Measurements from ENCODE around the gene F7. TPM values are rescaled to one million over a fixed set of nuclear protein-coding genes. Genes with fewer than 3 reads are reported as not detected.

Gene F7
- total RNA-seq, 1 donor from 2014 or later, result not detected

DNA sequence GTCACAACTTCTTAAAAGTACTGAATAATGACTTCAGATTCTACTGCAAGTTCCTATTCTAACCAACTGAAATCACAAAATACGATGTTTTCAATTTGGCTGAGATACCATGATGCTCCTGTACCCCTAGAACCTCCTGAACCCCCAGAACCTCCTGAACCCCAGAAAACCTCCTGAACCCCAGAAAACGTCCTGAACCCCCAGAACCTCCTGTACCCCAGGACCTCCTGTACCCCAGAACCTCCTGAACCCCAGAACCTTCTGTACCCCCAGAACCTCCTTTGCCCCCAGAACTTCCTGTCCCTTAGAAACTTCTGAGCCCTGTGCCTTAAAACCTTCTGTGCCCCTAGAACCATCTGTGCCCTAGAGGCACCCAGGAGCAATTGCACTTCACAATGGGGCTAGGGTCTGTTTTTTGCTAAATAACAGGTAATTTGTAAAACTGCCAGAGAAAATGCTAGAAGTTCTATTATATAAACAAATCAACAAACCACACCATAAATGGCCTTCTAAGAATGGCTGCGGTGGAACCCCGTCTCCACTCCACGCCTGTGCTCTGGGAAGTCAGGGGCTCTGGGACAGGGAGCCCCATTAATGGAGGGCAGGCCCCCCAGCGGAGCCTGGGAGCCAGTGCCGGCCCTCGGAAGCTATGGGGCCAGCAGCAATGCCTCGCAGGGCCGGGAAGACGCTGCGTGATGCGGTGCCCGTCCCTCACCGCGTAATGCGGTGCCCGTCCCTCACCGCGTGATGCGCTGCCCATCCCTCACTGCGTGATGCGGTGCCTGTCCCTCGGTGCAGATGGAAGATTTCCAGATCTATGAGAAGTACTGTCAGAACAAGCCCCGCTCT lies 21.3 kb upstream of the F7 start:
- Mint-ChIP-seq H3K27ac (ENCODE audit: unreplicated experiment) (no peak overlapping the region), H3K27me3 (ENCODE audit: unreplicated experiment) (peaks cover 12% of the 10 kb centered on the region), H3K4me3 (ENCODE audit: unreplicated experiment) (no peak overlapping the region), H3K4me1 (ENCODE audit: low read depth, unreplicated experiment) (peaks cover 16% of the 10 kb centered on the region), H3K9me3 (ENCODE audit: unreplicated experiment) (peaks cover 4% of the 10 kb centered on the region), H3K36me3 (ENCODE audit: unreplicated experiment) (peaks cover 4% of the 10 kb centered on the region)
- TF ChIP-seq, protein P1, sequence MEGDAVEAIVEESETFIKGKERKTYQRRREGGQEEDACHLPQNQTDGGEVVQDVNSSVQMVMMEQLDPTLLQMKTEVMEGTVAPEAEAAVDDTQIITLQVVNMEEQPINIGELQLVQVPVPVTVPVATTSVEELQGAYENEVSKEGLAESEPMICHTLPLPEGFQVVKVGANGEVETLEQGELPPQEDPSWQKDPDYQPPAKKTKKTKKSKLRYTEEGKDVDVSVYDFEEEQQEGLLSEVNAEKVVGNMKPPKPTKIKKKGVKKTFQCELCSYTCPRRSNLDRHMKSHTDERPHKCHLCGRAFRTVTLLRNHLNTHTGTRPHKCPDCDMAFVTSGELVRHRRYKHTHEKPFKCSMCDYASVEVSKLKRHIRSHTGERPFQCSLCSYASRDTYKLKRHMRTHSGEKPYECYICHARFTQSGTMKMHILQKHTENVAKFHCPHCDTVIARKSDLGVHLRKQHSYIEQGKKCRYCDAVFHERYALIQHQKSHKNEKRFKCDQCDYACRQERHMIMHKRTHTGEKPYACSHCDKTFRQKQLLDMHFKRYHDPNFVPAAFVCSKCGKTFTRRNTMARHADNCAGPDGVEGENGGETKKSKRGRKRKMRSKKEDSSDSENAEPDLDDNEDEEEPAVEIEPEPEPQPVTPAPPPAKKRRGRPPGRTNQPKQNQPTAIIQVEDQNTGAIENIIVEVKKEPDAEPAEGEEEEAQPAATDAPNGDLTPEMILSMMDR (IDR thresholded peaks at IDR 0.05; ENCODE audit: partially characterized antibody, unreplicated experiment), result peak; percentile 23
- peak; percentile 4 for DNase-seq

DNA sequence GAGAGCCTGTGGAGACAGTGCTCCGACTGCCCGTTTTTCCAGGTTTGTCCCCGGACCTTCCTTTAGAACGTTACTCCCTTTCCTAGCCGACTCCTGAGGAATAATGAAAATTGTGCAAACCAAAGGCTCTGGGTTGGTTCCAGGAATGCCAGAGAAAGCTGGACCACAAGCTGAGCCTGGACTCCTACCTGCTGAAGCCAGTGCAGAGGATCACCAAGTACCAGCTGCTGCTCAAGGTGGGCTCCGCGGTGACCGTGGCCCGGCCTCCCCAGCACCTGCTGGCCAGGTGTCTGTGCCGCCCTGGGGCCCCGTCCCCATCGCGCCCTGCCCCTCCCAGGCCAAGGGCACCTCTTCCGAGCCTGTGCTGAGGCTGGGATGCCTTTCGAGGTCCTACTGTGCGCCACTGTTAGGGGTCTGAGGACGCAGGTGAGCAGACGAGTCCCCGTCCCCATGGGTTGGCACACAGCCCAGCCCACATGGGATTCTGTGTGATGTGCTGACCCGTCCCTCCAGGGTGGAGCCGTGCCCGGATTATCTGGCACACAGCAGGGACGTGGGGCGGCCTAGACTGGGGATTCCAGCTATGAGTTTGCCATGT lies 20.5 kb upstream of the F7 start:
- peaks cover 12% of the 10 kb centered on the region for H3K27me3 Mint-ChIP-seq (ENCODE audit: unreplicated experiment)
- peaks cover 4% of the 10 kb centered on the region for H3K9me3 Mint-ChIP-seq (ENCODE audit: unreplicated experiment)
- TF ChIP-seq, protein P1 (IDR thresholded peaks at IDR 0.05; ENCODE audit: partially characterized antibody, unreplicated experiment), result no peak
- no peak overlapping the region for H3K27ac Mint-ChIP-seq (ENCODE audit: unreplicated experiment)
- no peak overlapping the region for H3K4me3 Mint-ChIP-seq (ENCODE audit: unreplicated experiment)
- DNase-seq, result peak; percentile 9
- H3K36me3 Mint-ChIP-seq (ENCODE audit: unreplicated experiment), result no peaks in the 10 kb centered on the region
- peaks cover 14% of the 10 kb centered on the region for H3K4me1 Mint-ChIP-seq (ENCODE audit: low read depth, unreplicated experiment)

DNA sequence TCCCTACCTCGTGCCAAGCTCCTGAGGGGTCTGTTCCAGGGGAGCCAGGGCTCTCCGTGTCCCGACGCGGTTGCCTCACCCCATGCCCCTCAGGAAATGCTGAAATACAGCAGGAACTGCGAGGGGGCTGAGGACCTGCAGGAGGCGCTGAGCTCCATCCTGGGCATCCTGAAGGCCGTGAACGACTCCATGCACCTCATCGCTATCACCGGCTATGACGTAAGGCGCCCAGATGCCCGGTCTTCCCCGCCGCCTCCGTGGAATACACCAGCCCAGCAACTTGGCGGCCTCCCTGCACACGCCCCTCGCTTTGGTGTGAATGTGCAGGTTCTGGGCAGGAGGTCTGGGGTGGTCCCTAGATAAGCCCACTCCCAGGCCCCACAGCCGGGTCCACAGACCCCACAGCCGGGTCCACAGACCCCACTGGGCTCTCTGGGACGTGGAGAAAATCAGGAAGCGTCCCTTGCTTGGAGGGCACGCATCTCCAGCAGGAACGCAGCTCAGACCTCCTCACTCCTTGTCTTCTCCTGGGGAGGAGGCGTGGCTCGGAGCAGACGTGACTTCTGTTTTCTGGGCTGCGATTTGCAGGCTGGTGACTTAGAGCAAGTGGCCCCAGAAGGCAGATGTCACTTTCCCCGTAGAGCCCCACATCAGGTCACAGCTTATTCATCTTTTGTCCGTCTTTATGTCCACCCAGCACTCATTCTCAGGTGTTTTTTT lies 19.4 kb upstream of the F7 start:
- TF ChIP-seq, protein P1 (IDR thresholded peaks at IDR 0.05; ENCODE audit: partially characterized antibody, unreplicated experiment), result no peak
- Mint-ChIP-seq H3K27me3 (ENCODE audit: unreplicated experiment) (peaks cover 12% of the 10 kb centered on the region), H3K4me3 (ENCODE audit: unreplicated experiment) (no peak overlapping the region), H3K36me3 (ENCODE audit: unreplicated experiment) (no peaks in the 10 kb centered on the region), H3K9me3 (ENCODE audit: unreplicated experiment) (peaks cover 6% of the 10 kb centered on the region), H3K27ac (ENCODE audit: unreplicated experiment) (no peak overlapping the region), H3K4me1 (ENCODE audit: low read depth, unreplicated experiment) (peaks cover 13% of the 10 kb centered on the region)
- peak; percentile 31 for DNase-seq

DNA sequence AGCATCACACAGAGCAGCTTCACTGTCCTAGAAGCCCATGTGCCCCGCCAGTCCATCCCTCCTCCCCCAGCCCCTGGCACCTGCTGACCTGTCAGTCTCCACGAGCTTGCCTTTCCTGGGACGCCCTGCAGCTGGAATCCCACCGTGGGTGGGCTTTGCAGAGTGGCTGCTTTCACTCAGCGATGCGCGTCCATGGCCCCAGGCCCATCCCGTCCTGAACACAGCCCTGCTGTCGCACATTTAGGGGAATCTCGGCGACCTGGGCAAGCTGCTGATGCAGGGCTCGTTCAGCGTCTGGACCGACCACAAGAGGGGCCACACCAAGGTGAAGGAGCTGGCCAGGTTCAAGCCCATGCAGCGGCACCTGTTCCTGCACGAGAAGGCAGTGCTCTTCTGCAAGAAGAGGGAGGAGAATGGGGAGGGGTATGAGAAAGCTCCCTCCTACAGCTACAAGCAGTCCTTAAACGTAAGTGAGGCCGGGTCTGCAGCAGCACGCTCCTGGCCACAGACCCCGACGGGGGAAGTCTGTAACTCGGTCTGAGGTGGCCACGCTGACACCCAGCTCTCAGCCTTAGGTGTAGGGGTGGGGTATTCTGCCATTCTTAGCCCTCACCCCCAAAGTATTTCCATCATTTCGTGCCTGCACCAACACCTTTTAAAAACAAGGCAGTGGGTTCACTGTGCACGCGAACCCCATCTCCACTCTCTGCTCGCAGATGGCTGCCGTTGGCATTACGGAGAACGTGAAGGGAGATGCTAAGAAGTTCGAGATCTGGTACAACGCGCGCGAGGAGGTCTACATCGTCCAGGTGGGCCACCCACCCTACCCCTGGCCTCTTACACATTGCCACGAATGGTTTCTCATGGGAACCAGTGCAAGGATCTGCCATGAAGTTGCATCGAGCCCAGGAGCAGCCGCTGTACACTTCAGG lies 18.3 kb upstream of the F7 start:
- DNase-seq, result peak; percentile 10
- Mint-ChIP-seq H3K36me3 (ENCODE audit: unreplicated experiment) (no peaks in the 10 kb centered on the region), H3K27ac (ENCODE audit: unreplicated experiment) (no peak overlapping the region), H3K9me3 (ENCODE audit: unreplicated experiment) (peaks cover 6% of the 10 kb centered on the region), H3K4me1 (ENCODE audit: low read depth, unreplicated experiment) (peaks cover 11% of the 10 kb centered on the region), H3K4me3 (ENCODE audit: unreplicated experiment) (no peak overlapping the region), H3K27me3 (ENCODE audit: unreplicated experiment) (peaks cover 12% of the 10 kb centered on the region)
- TF ChIP-seq, protein P1 (IDR thresholded peaks at IDR 0.05; ENCODE audit: partially characterized antibody, unreplicated experiment), result no peak
